Spinal cord (tissue), 10 donors: Measurements from ENCODE around the gene POLR1C. TPM values are rescaled to one million over a fixed set of nuclear protein-coding genes. Genes with fewer than 3 reads are reported as not detected.
"Not testable (repeated sequence)": the region's sequence is repeated elsewhere in the genome, so short reads cannot be mapped to it uniquely, and the experiment has no call there.

Source experiments
- DNase-seq, 6 donors: peaks; one replicate each; pipeline versions ENCODE4 v3.0.0 to v3.0.0-alpha.2; 2013 to 2015; ENCODE audit warnings: low spot score in 6 of 6, low read depth in 4 of 6
- H3K27ac ChIP-seq: one replicate; pipeline ENCODE4 v1.5.1; 2013; ENCODE audit warnings: low read depth, low read length, control low read depth
- H3K27me3 ChIP-seq: one replicate; pipeline ENCODE4 v1.6.1; 2013; ENCODE audit warnings: low read length; ENCODE audit not compliant: control insufficient read depth, insufficient read depth
- H3K36me3 ChIP-seq: one replicate; pipeline ENCODE4 v1.6.1; 2013; ENCODE audit warnings: low read length; ENCODE audit not compliant: control insufficient read depth, insufficient read depth
- H3K4me1 ChIP-seq: one replicate; pipeline ENCODE4 v1.6.1; 2013; ENCODE audit warnings: low read length; ENCODE audit not compliant: control insufficient read depth, insufficient read depth
- H3K4me3 ChIP-seq: one replicate; pipeline ENCODE4 v1.5.1; 2013; ENCODE audit warnings: low read depth, low read length, control low read depth
- H3K9me3 ChIP-seq: one replicate; pipeline ENCODE4 v1.6.1; 2013; ENCODE audit warnings: low read length; ENCODE audit not compliant: control insufficient read depth, insufficient read depth
- WGBS: methylation state at CpG from one replicate; pipeline ENCODE4 v1.1.5; 2013; ENCODE audit warnings: missing lambda C conversion rate; ENCODE audit not compliant: insufficient coverage; 5-methylcytosine and 5-hydroxymethylcytosine counted together
- polyA plus RNA-seq, 2 donors: library from polyadenylated mRNA; unstranded; fragments of 120-200 nt; gene quantifications; one replicate each; pipeline ENCODE4 v1.2.1, GENCODE V29; 2013; ENCODE audit not compliant: insufficient read length in 2 of 2
- small RNA-seq: library from RNA; depleted of rRNA; stranded (forward); fragments of <200 nt; gene quantifications from one replicate; pipeline ENCODE3, GENCODE V24; 2014; ENCODE audit warnings: low replicate concordance
- total RNA-seq, 2 donors: library from RNA; depleted of rRNA in 1 of 2; stranded (reverse); fragments of 120-200 nt in 1 of 2; fragments of >200 nt in 1 of 2; gene quantifications; one replicate each; pipeline versions ENCODE4 v1.2.3 to v1.2.4, GENCODE V29; 2013 to 2014
- donor health status: healthy.

The POLR1C gene
- total and polyA plus RNA-seq, 4 donors = 22.6 to 34.4 (median 30.3) TPM

- Histone ChIP-seq H3K4me1 (no peaks in the 10 kb centered on the region), H3K4me3 (no peak overlapping the region), H3K9me3 (no peaks in the 10 kb centered on the region), H3K27ac (no peak overlapping the region), H3K36me3 (peaks cover 60% of the 10 kb centered on the region), H3K27me3 (no peaks in the 10 kb centered on the region)
- no peak for DNase-seq
- 98% methylated on average over 4 of the region's 5 CpGs for WGBS
Observed at GRCh38 chr6:43540507-43540906, 23.6 kb downstream of the POLR1C start.

DNA sequence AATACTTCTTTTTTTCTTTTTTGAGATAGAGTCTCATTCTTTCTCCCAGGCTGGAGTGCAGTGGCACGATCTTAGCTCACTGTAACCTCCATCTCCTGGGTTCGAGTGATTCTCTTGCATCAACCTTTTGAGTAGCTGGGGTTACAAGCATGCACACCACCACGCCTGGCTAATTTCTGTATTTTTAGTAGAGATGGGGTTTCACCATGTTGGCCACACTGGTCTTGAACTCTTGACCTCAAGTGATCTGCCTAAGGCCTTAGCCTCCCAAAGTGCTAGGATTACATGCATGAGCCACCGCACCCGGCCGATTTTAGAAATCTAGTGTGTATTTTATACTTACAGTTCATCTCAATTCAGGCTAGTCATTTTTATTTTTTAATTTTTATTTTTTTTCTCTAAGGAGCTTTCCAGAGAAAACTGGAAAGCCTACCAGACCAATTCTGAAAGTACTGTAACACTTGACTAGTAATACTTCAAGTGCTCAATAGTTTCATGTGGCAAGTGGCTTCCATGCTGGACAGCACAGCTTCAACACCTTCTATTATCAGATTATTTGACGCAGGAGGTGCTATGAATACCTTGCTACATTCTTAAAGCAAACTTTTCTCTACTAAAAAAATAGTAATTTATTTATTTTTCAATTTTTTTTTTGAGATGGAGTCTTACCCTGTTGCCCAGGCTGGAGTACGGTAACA lies 25.0 kb downstream of the POLR1C start:
- Histone ChIP-seq H3K4me3 (no peak overlapping the region), H3K36me3 (peaks cover 57% of the 10 kb centered on the region), H3K27ac (no peak overlapping the region), H3K4me1 (no peaks in the 10 kb centered on the region), H3K27me3 (no peaks in the 10 kb centered on the region), H3K9me3 (no peaks in the 10 kb centered on the region)
- WGBS = 100% methylated on average over 3 of the region's 8 CpGs
- no peak for DNase-seq

- no peak for DNase-seq
- no peaks in the 10 kb centered on the region for H3K9me3 ChIP-seq
- 89% methylated on average over 3 of the region's 4 CpGs for WGBS
- H3K27me3 ChIP-seq = no peaks in the 10 kb centered on the region
- no peaks in the 10 kb centered on the region for H3K4me1 ChIP-seq
- H3K4me3 ChIP-seq = no peak overlapping the region
- H3K36me3 ChIP-seq = peaks cover 58% of the 10 kb centered on the region
- no peak overlapping the region for H3K27ac ChIP-seq
Observed at GRCh38 chr6:43544461-43544860, 27.6 kb downstream of the POLR1C start.

DNA sequence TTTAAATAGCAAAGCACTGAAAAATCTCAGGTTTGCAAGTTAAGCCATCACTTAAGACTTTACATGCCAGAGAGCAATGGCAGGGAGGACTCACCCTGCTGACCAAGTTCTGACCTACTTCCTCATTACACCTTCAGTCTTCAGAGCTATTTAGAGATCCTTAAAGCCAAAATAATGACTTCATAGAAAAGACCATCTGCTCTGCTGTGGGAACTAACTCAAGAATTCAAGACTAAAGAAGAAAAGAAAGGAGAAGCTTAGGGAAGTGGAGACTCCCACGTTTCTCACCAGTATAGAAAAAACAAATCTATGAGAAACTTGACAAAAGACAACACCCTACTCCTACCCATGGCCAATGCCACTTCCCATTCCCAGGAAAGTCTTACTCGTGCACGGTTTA lies 30.3 kb downstream of the POLR1C start:
- no peaks in the 10 kb centered on the region for H3K27me3 ChIP-seq
- WGBS = no CpG with 5 or more reads among the region's 3 CpGs
- H3K4me1 ChIP-seq = no peaks in the 10 kb centered on the region
- H3K4me3 ChIP-seq = no peak overlapping the region
- no peak for DNase-seq
- no peaks in the 10 kb centered on the region for H3K9me3 ChIP-seq
- H3K36me3 ChIP-seq = peaks cover 58% of the 10 kb centered on the region
- no peak overlapping the region for H3K27ac ChIP-seq

DNA sequence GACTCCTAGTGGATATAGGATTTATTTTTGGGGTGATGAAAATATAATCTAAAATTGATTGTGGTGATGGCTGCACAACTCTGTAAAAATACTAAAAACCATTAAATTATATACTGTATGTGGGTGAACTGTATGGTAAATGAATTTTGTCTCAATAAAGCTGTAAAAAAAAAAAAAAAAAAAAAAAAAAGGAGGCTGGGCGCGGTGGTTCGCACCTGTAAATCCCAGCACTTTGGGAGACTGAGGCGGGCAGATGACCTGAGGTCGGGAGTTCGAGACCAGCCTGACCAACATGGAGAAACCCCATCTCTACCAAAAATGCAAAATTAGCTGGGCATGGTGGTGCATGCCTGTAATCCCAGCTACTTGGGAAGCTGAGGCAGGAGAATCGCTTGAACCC lies 40.7 kb downstream of the POLR1C start:
- not testable (repeated sequence) for H3K27me3 ChIP-seq, H3K27ac ChIP-seq, H3K9me3 ChIP-seq, H3K4me3 ChIP-seq, DNase-seq, H3K4me1 ChIP-seq
- peaks cover 54% of the 10 kb centered on the region for H3K36me3 ChIP-seq
- no CpG with 5 or more reads among the region's 7 CpGs for WGBS

DNA sequence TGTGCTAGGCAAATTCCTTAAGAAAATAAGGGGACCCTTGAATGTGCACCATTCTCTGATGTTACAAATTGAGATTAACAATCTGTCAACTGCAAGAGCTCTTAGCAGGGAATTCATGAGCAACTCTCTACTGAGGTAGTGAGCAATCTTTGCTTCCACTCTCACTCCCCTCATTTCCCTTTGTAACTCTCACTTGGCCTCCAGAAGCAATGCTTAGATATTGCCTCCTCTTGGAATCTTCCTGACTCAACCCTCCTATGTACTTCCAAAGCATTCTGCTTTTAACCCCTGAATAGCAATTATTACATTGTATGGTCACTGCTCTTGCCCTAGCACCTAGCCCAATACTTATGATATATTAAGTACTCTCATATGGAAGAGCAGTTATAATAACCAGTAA lies 42.4 kb downstream of the POLR1C start:
- Histone ChIP-seq H3K4me1 (no peaks in the 10 kb centered on the region), H3K27me3 (no peaks in the 10 kb centered on the region), H3K36me3 (peaks cover 54% of the 10 kb centered on the region), H3K9me3 (no peaks in the 10 kb centered on the region), H3K27ac (no peak overlapping the region), H3K4me3 (no peak overlapping the region)
- DNase-seq = no peak

GRCh38 chr6:43570876-43571441 lies 54.1 kb downstream of the POLR1C start:
- Histone ChIP-seq H3K27ac (no peak overlapping the region), H3K27me3 (no peaks in the 10 kb centered on the region), H3K36me3 (peaks cover 39% of the 10 kb centered on the region), H3K4me3 (no peak overlapping the region), H3K4me1 (peaks cover 3% of the 10 kb centered on the region), H3K9me3 (no peaks in the 10 kb centered on the region)
- DNase-seq = no peak
- no CpG with 5 or more reads among the region's 5 CpGs for WGBS

Small RNAs within 50 kb of the gene (small RNA-seq; reads per million reads assigned to genes)
- not detected for gene RF00426
- gene RNU6-1113P = not detected

Other genes with a start within 250 kb of the POLR1C start
- under 1 TPM; 0.20 to 0.28 TPM for gene SLC22A7, start 218.8 kb upstream of the POLR1C start, total RNA-seq
- 1 to 10 TPM in 1 of 2 donors, under 1 TPM in 1; 0.71 to 2.2 TPM for gene SLC22A7, start 218.8 kb upstream of the POLR1C start, polyA plus RNA-seq
- 1 to 10 TPM; 5.7 to 8.4 TPM for gene CRIP3, start 208.3 kb upstream of the POLR1C start, total RNA-seq
- gene CRIP3, start 208.3 kb upstream of the POLR1C start, polyA plus RNA-seq = 10 to 100 TPM; 18.6 to 39.9 TPM
- gene ZNF318, start 147.4 kb upstream of the POLR1C start, total RNA-seq = 10 to 100 TPM; 17.7 to 22.5 TPM
- 10 to 100 TPM; 24.6 to 29.2 TPM for gene ZNF318, start 147.4 kb upstream of the POLR1C start, polyA plus RNA-seq
- gene ABCC10, start 89.5 kb upstream of the POLR1C start, total RNA-seq = 10 to 100 TPM; 15.8 to 25.2 TPM
- gene ABCC10, start 89.5 kb upstream of the POLR1C start, polyA plus RNA-seq = 10 to 100 TPM; 36.0 to 55.8 TPM
- gene DLK2, start 61.5 kb upstream of the POLR1C start, total RNA-seq = 1 to 10 TPM; 3.5 to 4.1 TPM
- gene DLK2, start 61.5 kb upstream of the POLR1C start, polyA plus RNA-seq = 10 to 100 TPM; 13.6 to 14.5 TPM
- gene TJAP1, start 39.5 kb upstream of the POLR1C start, total RNA-seq = 10 to 100 TPM in 1 of 2 donors, 1 to 10 TPM in 1; 8.8 to 18.2 TPM
- 10 to 100 TPM; 33.9 to 46.4 TPM for gene TJAP1, start 39.5 kb upstream of the POLR1C start, polyA plus RNA-seq
- 1 to 10 TPM; 1.8 to 3.2 TPM for gene LRRC73, start 6.7 kb upstream of the POLR1C start, total RNA-seq
- 10 to 100 TPM in 1 of 2 donors, 1 to 10 TPM in 1; 8.2 to 10.5 TPM for gene LRRC73, start 6.7 kb upstream of the POLR1C start, polyA plus RNA-seq
- gene YIPF3, start 163 bp upstream of the POLR1C start, total RNA-seq = 100 to 1,000 TPM in 1 of 2 donors, 10 to 100 TPM in 1; 54.7 to 106 TPM
- gene YIPF3, start 163 bp upstream of the POLR1C start, polyA plus RNA-seq = 100 to 1,000 TPM; 125 to 140 TPM
- gene XPO5, start 58.9 kb downstream of the POLR1C start, total RNA-seq = 10 to 100 TPM; 27.4 to 34.7 TPM
- gene XPO5, start 58.9 kb downstream of the POLR1C start, polyA plus RNA-seq = 10 to 100 TPM; 46.2 to 48.9 TPM
- 10 to 100 TPM; 10.5 to 13.3 TPM for gene POLH, start 59.1 kb downstream of the POLR1C start, total RNA-seq
- gene POLH, start 59.1 kb downstream of the POLR1C start, polyA plus RNA-seq = 10 to 100 TPM in 1 of 2 donors, 1 to 10 TPM in 1; 9.5 to 18.0 TPM
- gene GTPBP2, start 112.2 kb downstream of the POLR1C start, total RNA-seq = 10 to 100 TPM; 26.2 to 46.6 TPM
- gene GTPBP2, start 112.2 kb downstream of the POLR1C start, polyA plus RNA-seq = 10 to 100 TPM; 41.2 to 62.9 TPM
- gene MAD2L1BP, start 118.8 kb downstream of the POLR1C start, total RNA-seq = 10 to 100 TPM; 14.6 to 28.9 TPM
- 10 to 100 TPM; 26.7 to 27.1 TPM for gene MAD2L1BP, start 118.8 kb downstream of the POLR1C start, polyA plus RNA-seq
- 1 to 10 TPM; 1.6 to 4.7 TPM for gene RSPH9, start 127.9 kb downstream of the POLR1C start, total RNA-seq
- gene RSPH9, start 127.9 kb downstream of the POLR1C start, polyA plus RNA-seq = 1 to 10 TPM; 6.4 to 7.1 TPM
- gene MRPS18A, start 170.7 kb downstream of the POLR1C start, total RNA-seq = 10 to 100 TPM; 24.1 to 56.6 TPM
- 10 to 100 TPM; 31.1 to 34.1 TPM for gene MRPS18A, start 170.7 kb downstream of the POLR1C start, polyA plus RNA-seq